Hepatocyte (in vitro differentiated cells): ENCODE data around the gene FBXO39. TPM values are rescaled to one million over a fixed set of nuclear protein-coding genes. Genes with fewer than 3 reads are reported as not detected.
"Not testable (repeated sequence)": the region's sequence is repeated elsewhere in the genome, so short reads cannot be mapped to it uniquely, and the experiment has no call there.

ENCODE experiments used
- DNase-seq: peaks from one replicate; pipeline ENCODE4 v3.0.0-alpha.2; 2016; ENCODE audit warnings: low spot score
- H2AFZ ChIP-seq: fragments of 200-600 bp; sonication (generic); 2 replicates; pipeline ENCODE4 v1.6.0; 2016; ENCODE audit warnings: antibody characterized with exemption, mild to moderate bottlenecking
- H3K27ac ChIP-seq: fragments of 200-600 bp; sonication (generic); 2 replicates; pipeline ENCODE4 v1.5.1; 2016; ENCODE audit warnings: mild to moderate bottlenecking
- H3K27me3 ChIP-seq: fragments of 200-600 bp; sonication (generic); 2 replicates; pipeline ENCODE4 v1.6.1; 2016
- H3K36me3 ChIP-seq: fragments of 200-600 bp; sonication (generic); replicated peaks from 2 replicates; pipeline ENCODE4 v1.5.1; 2016; ENCODE audit warnings: low read depth; ENCODE audit not compliant: insufficient read depth
- H3K4me1 ChIP-seq: fragments of 200-600 bp; sonication (generic); 2 replicates; pipeline ENCODE4 v1.5.1; 2016; ENCODE audit warnings: mild to moderate bottlenecking, moderate library complexity; ENCODE audit not compliant: insufficient read depth
- H3K4me2 ChIP-seq: fragments of 200-600 bp; sonication (generic); 2 replicates; pipeline ENCODE4 v1.6.0; 2016
- H3K4me3 ChIP-seq: fragments of 200-600 bp; sonication (generic); 2 replicates; pipeline ENCODE4 v1.5.1; 2016; ENCODE audit warnings: mild to moderate bottlenecking
- H3K79me2 ChIP-seq: fragments of 200-600 bp; sonication (generic); 2 replicates; pipeline ENCODE4 v1.6.0; 2017; ENCODE audit warnings: mild to moderate bottlenecking
- H3K9me2 ChIP-seq: fragments of 200-600 bp; sonication (generic); replicated peaks from 2 replicates; pipeline ENCODE4 v1.6.0; 2017; ENCODE audit warnings: mild to moderate bottlenecking; ENCODE audit not compliant: insufficient read depth
- H3K9me3 ChIP-seq: fragments of 200-600 bp; sonication (generic); 2 replicates; pipeline ENCODE4 v1.5.1; 2016; ENCODE audit warnings: low read depth, mild to moderate bottlenecking
- H4K20me1 ChIP-seq: fragments of 200-600 bp; sonication (generic); 2 replicates; pipeline ENCODE4 v1.6.0; 2016; ENCODE audit warnings: mild to moderate bottlenecking; ENCODE audit not compliant: insufficient read depth, poor library complexity, severe bottlenecking
- CTCF ChIP-seq: fragments of 200-600 bp; sonication (generic); IDR thresholded peaks from 2 replicates; pipeline ENCODE4 v1.5.1; 2016; ENCODE audit warnings: antibody characterized with exemption, mild to moderate bottlenecking; ENCODE audit not compliant: poor library complexity
- EZH2 ChIP-seq: fragments of 200-600 bp; sonication (generic); IDR thresholded peaks from 2 replicates; pipeline ENCODE4 v1.6.1; 2016; ENCODE audit warnings: antibody characterized with exemption, mild to moderate bottlenecking, borderline replicate concordance
- EZH2phosphoT487 ChIP-seq: fragments of 200-600 bp; sonication (generic); IDR thresholded peaks from one replicate; pipeline ENCODE4 v1.6.1; 2018; ENCODE audit warnings: antibody characterized with exemption, mild to moderate bottlenecking, low read depth, moderate library complexity; ENCODE audit not compliant: unreplicated experiment, severe bottlenecking
- WGBS: methylation state at CpG from one replicate; pipeline ENCODE4 v1.1.6; 2016; ENCODE audit warnings: low lambda C conversion rate; ENCODE audit errors: missing lambda C conversion rate; 5-methylcytosine and 5-hydroxymethylcytosine counted together
- polyA plus RNA-seq: library from polyadenylated mRNA; unstranded; fragments of >200 nt; fragmentation: Nextera tagmentation; extraction: Ambion mirVana; gene quantifications from 2 replicates; pipeline ENCODE4 v1.2.1, GENCODE V29; 2016
- total RNA-seq: library from RNA; depleted of rRNA; stranded (reverse); fragments of >200 nt; gene quantifications from 2 replicates; pipeline ENCODE4 v1.2.3, GENCODE V29; 2014

The FBXO39 gene
- total and polyA plus RNA-seq, 2 experiments from 2014 or later = not detected

- Histone ChIP-seq H3K79me2 (no peaks in the 10 kb centered on the region), H3K9me3 (no peaks in the 10 kb centered on the region), H3K4me3 (no peak overlapping the region), H3K4me2 (no peak overlapping the region), H4K20me1 (no peaks in the 10 kb centered on the region), H3K27ac (no peak overlapping the region), H3K27me3 (no peaks in the 10 kb centered on the region), H3K36me3 (no peaks in the 10 kb centered on the region), H3K4me1 (peaks cover 4% of the 10 kb centered on the region), H2AFZ (no peak overlapping the region), H3K9me2 (no peaks in the 10 kb centered on the region)
- DNase-seq = no peak
- WGBS = 98% methylated on average over 2 of the region's 2 CpGs
- TF ChIP-seq CTCF (no peak), EZH2 (no peak), EZH2phosphoT487 (no peak)
Observed at GRCh38 chr17:6757747-6758146, 18.3 kb upstream of the FBXO39 start.

GRCh38 chr17:6761779-6762178 is 14.2 kb upstream of the FBXO39 start:
- no peaks in the 10 kb centered on the region for H3K36me3 ChIP-seq
- WGBS = 85% methylated on average over 8 of the region's 8 CpGs

GRCh38 chr17:6768447-6768846 is 7.6 kb upstream of the FBXO39 start:
- H3K4me3 ChIP-seq = no peak overlapping the region
- peaks cover 9% of the 10 kb centered on the region for H3K9me3 ChIP-seq
- DNase-seq = no peak
- H3K27ac ChIP-seq = no peak overlapping the region
- no peaks in the 10 kb centered on the region for H3K36me3 ChIP-seq
- no peak overlapping the region for H3K4me2 ChIP-seq
- H3K9me2 ChIP-seq = no peaks in the 10 kb centered on the region
- no peaks in the 10 kb centered on the region for H4K20me1 ChIP-seq
- no peak overlapping the region for H2AFZ ChIP-seq
- H3K4me1 ChIP-seq = no peaks in the 10 kb centered on the region
- no peaks in the 10 kb centered on the region for H3K79me2 ChIP-seq
- peaks cover 8% of the 10 kb centered on the region for H3K27me3 ChIP-seq
- 90% methylated on average over 2 of the region's 2 CpGs for WGBS
- TF ChIP-seq EZH2 = no peak
- TF ChIP-seq CTCF = no peak
- no peak for TF ChIP-seq EZH2phosphoT487

More at GRCh38 chr17:6761779-6762178, 14.2 kb upstream of the FBXO39 start:
- DNase-seq = no peak
- no peak overlapping the region for H3K4me3 ChIP-seq
- no peak overlapping the region for H3K27ac ChIP-seq
- H3K9me3 ChIP-seq = no peaks in the 10 kb centered on the region
- no peaks in the 10 kb centered on the region for H3K79me2 ChIP-seq
- H3K4me1 ChIP-seq = no peaks in the 10 kb centered on the region
- H4K20me1 ChIP-seq = no peaks in the 10 kb centered on the region
- H3K4me2 ChIP-seq = no peak overlapping the region
- no peak for TF ChIP-seq EZH2
- TF ChIP-seq CTCF = no peak
- TF ChIP-seq EZH2phosphoT487 = no peak
- no peaks in the 10 kb centered on the region for H3K9me2 ChIP-seq
- no peak overlapping the region for H2AFZ ChIP-seq
- no peaks in the 10 kb centered on the region for H3K27me3 ChIP-seq

GRCh38 chr17:6772016-6772415 is 4.0 kb upstream of the FBXO39 start:
- DNase-seq = no peak
- no peak overlapping the region for H3K27ac ChIP-seq
- H4K20me1 ChIP-seq = no peaks in the 10 kb centered on the region
- H3K4me2 ChIP-seq = no peak overlapping the region
- WGBS = 88% methylated on average over 1 of the region's 1 CpG
- H3K4me3 ChIP-seq = no peak overlapping the region
- no peak for TF ChIP-seq EZH2phosphoT487
- TF ChIP-seq CTCF = no peak
- TF ChIP-seq EZH2 = no peak
- H3K4me1 ChIP-seq = no peaks in the 10 kb centered on the region
- H3K9me2 ChIP-seq = no peaks in the 10 kb centered on the region
- H3K36me3 ChIP-seq = no peaks in the 10 kb centered on the region
- H3K27me3 ChIP-seq = peaks cover 32% of the 10 kb centered on the region
- no peaks in the 10 kb centered on the region for H3K79me2 ChIP-seq
- no peak overlapping the region for H2AFZ ChIP-seq
- peaks cover 9% of the 10 kb centered on the region for H3K9me3 ChIP-seq

GRCh38 chr17:6774906-6775305 is 1.1 kb upstream of the FBXO39 start:
- H2AFZ ChIP-seq, DNase-seq, H3K36me3 ChIP-seq, H3K9me3 ChIP-seq, H3K4me3 ChIP-seq, H3K4me1 ChIP-seq, H3K4me2 ChIP-seq, H4K20me1 ChIP-seq, H3K27ac ChIP-seq, H3K9me2 ChIP-seq, H3K79me2 ChIP-seq: not testable (repeated sequence)
- WGBS = 93% methylated on average over 8 of the region's 8 CpGs
- peaks cover 42% of the 10 kb centered on the region for H3K27me3 ChIP-seq
